ENCODE results near the gene ITPRID2.
"Not testable (repeated sequence)": the region's sequence is repeated elsewhere in the genome, so short reads cannot be mapped to it uniquely, and the experiment has no call there.

The ITPRID2 gene

GRCh38 chr2:181955866-181956265, 64.3 kb downstream of the ITPRID2 start:
- not testable (repeated sequence) for FAIRE-seq; DNase-seq (ENCODE audit: insufficient read length, low spot score)

- DNase-seq (ENCODE audit: insufficient read length, low spot score) (no peak), FAIRE-seq (no peak)
These were observed 66.1 kb downstream of the ITPRID2 start for GRCh38 chr2:181957668-181958067.

GRCh38 chr2:181958726-181959125, 67.2 kb downstream of the ITPRID2 start:
- FAIRE-seq (no peak), DNase-seq (ENCODE audit: insufficient read length, low spot score) (no peak)

- FAIRE-seq (no peak), DNase-seq (ENCODE audit: insufficient read length, low spot score) (no peak)
These were observed 68.0 kb downstream of the ITPRID2 start for GRCh38 chr2:181959508-181959907.

GRCh38 chr2:181961167-181961566, 69.6 kb downstream of the ITPRID2 start:
- not testable (repeated sequence) for DNase-seq (ENCODE audit: insufficient read length, low spot score)

GRCh38 chr2:181962142-181962541, 70.6 kb downstream of the ITPRID2 start:
- DNase-seq (ENCODE audit: insufficient read length, low spot score) (no peak), FAIRE-seq (no peak)

More at GRCh38 chr2:181961167-181961566, 69.6 kb downstream of the ITPRID2 start:
- not testable (repeated sequence) for FAIRE-seq

- DNase-seq (ENCODE audit: insufficient read length, low spot score) (no peak), FAIRE-seq (no peak)
These were observed 78.7 kb downstream of the ITPRID2 start for GRCh38 chr2:181970160-181970794.

GRCh38 chr2:181971032-181971431, 79.5 kb downstream of the ITPRID2 start:
- no peak for FAIRE-seq
- DNase-seq (ENCODE audit: insufficient read length, low spot score) = no peak

GRCh38 chr2:181972431-181973170, 81.1 kb downstream of the ITPRID2 start:
- no peak for FAIRE-seq

GRCh38 chr2:181973171-181973783, 81.7 kb downstream of the ITPRID2 start:
- no peak for DNase-seq (ENCODE audit: insufficient read length, low spot score)
- no peak for FAIRE-seq

More at GRCh38 chr2:181972431-181973170, 81.1 kb downstream of the ITPRID2 start:
- DNase-seq (ENCODE audit: insufficient read length, low spot score) = no peak

GRCh38 chr2:181977661-181978350, 86.3 kb downstream of the ITPRID2 start:
- DNase-seq (ENCODE audit: insufficient read length, low spot score) (peak; percentile 22), FAIRE-seq (no peak)

- DNase-seq (ENCODE audit: insufficient read length, low spot score) (no peak), FAIRE-seq (no peak)
These were observed 87.0 kb downstream of the ITPRID2 start for GRCh38 chr2:181978351-181979150.

All from HTR-8/SVneo (cell line).